HG03565 (cell line): ENCODE measurements around the gene PRMT3.
"Not testable (repeated sequence)": the region's sequence is repeated elsewhere in the genome, so short reads cannot be mapped to it uniquely, and the experiment has no call there.

ENCODE experiments used
- ATAC-seq: cut with Tn5 transposase; IDR thresholded peaks from one replicate; pipeline ENCODE4 v1.9.1; 2021; ENCODE audit warnings: mild to moderate bottlenecking, moderate library complexity; ENCODE audit not compliant: unreplicated experiment

The PRMT3 gene

GRCh38 chr11:20387261-20388095 is at the start of gene PRMT3:
Gene PRMT3, plus strand, starts transcription at chr11:20387716. Its CDS starts 31 bp downstream, at chr11:20387747.
- peak; percentile 68 for ATAC-seq

- ATAC-seq, result no peak
These were observed 45.0 kb upstream of the PRMT3 start for GRCh38 chr11:20342347-20343141.

DNA sequence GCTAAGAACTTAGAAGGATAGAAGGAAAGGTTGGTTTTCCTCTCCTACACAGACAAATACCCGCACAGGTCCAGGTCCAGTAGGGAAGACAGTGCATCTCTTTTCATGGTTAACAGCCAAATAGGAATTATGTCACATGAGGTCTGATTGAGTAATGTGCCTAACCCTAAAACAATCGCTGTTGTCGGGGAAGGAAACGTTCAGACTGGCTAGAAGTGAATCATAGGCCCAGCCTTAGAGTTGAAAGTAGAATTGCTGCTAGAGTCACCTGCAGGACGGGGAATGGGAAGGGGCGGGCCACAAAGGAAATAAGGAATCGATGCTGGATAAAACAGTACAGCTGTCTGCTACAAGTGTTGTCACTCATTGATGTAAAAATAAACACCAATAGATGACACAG is 36.4 kb upstream of the PRMT3 start:
- no peak for ATAC-seq

DNA sequence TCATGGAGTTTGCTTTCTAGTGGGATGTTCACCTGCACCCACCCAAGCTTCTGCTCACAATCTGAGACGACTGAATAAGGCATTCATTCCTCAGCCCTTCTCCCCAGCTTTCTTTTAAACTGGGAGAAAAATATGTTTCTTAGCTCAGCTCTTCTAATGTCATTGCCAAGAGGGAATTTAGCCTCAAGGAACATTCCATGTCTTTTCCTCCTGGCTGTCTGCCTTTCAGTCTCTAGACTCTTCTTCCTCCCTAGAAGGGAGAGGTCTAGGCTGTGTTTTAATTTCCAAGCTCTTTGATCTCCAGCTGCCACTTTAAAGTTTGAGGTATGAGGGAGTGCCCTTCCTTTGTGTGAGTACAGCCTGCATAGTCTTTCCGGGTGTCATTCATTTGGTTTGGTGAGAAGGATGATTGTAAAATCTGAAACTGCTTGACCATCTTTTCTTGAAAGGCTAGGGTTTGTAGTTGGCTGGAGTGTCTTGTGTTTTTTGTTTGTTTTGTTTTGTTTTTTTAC is 35.7 kb upstream of the PRMT3 start:
- no peak for ATAC-seq

GRCh38 chr11:20353829-20354434 is 33.6 kb upstream of the PRMT3 start:
- ATAC-seq, result no peak

- ATAC-seq, result peak; percentile 94
These were observed 32.0 kb upstream of the PRMT3 start for GRCh38 chr11:20355221-20356219.

DNA sequence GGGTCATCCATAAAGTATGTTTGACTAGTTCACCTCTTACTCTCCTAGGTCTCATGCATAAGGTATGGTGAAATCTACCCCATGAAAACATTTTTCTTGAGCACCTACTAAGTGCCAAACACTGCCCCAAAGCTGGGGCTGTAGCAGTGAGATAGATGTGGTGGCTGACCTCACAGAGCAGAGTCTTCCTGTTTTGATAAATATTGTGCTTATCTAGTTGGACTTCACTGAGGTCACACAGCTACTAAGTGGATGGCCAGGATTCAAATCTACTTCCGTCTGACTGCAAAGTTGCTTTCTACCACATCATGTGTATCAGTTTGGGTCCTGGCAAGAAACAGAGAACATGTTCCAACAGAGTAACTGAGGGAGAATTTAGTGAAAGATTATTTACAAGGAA is 30.4 kb upstream of the PRMT3 start:
- ATAC-seq, result no peak

- peak; percentile 39 for ATAC-seq
These were observed 26.9 kb upstream of the PRMT3 start for GRCh38 chr11:20360650-20361049.

DNA sequence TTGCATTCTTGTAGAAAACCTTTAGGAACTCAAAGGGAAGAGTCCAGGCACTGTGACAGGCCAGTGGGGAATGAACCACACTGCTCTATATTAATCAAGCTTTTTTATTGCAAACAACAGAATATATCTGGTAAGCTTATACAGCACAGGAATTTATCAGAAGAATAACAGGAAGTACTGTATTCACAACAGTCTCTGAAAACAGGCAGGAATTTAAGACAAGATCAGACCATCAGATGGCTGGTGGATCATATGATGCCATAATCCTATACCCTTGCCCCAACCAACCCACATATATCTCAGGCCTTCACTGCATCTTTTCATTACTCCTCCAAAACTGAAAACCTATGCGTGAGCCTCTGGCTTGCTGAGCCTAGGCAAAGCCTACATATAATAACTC is 25.0 kb upstream of the PRMT3 start:
- no peak for ATAC-seq

- ATAC-seq, result no peak
These were observed 24.4 kb upstream of the PRMT3 start for GRCh38 chr11:20363149-20363499.

DNA sequence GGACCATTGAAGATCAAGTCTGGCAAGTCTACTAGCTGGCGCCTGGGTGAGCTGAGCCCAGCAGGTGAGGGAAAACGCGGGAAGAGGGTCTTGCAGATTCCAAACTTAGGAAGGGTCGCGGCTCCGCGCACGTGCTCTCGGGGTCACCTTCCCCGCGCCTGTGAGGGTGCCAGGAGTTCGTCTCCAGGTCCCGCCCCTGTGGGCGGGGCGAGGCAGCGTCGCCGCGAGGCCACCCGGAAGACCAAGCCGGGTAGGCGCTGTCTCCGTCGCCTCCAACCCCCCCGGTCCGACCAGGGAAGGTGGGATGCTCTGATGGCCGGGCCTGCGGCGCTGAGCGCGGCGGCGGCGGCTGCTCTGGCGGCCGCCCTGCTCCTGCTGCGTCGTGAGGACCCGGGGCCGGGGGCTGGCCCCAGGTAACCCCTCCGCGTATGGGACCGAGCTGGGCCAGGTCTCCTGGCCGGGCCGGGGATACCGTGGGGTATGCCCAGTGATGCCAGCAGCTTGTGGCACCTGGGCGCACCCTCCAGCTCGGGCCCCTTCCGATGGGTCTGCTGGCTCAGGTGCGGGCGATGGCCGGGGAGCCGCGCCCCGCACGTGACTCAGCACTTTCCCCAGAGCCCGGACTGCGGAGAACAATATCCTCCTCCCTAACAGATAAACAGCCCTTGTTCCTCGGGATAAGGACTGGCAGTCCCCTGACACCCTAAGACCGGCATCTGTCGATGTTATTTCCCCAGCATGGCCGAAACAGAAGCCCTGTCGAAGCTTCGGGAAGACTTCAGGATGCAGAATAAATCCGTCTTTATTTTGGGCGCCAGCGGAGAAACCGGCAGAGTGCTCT is 23.8 kb upstream of the PRMT3 start, which contains the start of gene HTATIP2:
HTATIP2 (plus strand) TSS at position 215 of the 841 bp plus-strand sequence; CDS start at position 739, 524 bp downstream.
- peak; percentile 89 for ATAC-seq

- no peak for ATAC-seq
These were observed 23.1 kb upstream of the PRMT3 start for GRCh38 chr11:20364341-20364792.

GRCh38 chr11:20365465-20365864 is 22.1 kb upstream of the PRMT3 start:
- not testable (repeated sequence) for ATAC-seq

DNA sequence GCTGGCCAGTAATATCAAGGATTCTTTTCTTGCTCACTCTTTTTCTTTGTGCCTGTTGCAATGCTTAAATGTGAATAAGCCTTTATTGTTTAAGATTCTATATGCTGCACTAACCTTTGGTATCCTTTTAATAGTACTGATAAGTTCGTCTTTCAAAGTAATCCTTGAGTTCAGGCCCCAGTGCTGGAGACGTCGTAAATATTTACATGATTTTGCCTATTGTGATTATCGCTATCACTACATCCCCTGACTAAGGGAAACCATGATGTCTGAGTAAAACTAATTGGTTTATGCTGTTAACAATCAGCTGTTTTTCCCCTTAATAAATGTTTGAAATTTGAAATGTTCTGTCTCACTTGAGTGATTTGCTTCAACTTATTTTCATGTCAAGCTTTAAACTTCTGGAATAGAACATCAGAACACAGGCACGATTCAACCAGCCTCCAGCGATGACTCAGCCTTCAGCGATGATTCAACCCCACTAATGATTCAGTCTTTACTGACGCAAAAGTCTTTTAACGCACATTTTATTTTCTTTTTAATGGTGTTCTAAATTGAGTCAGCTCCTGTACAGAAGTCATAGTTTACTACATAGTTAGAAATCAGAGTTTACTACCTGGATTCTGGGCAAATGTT is 20.1 kb upstream of the PRMT3 start:
- ATAC-seq, result no peak

DNA sequence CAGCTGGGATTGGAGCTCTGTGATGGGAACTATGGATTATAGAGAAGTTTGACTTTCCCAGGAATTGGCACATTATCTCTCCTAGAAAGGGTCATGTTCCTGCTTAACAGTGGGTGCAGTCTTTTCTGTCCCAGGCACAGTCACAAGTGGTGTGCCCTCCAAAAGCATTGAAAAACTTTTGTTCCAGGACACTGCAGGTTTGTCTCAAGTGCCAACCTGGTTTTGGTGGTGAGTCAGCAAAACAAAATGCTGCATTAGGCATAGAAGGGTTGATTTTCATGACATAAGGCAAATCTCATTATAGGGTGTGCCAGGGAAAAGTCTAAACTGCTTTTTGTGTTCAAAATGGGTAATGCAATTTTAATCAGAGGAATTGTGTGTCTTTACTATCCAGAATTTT is 19.1 kb upstream of the PRMT3 start:
- ATAC-seq, result no peak

GRCh38 chr11:20369826-20370225 is 17.7 kb upstream of the PRMT3 start:
- ATAC-seq, result no peak

- no peak for ATAC-seq
These were observed 15.4 kb upstream of the PRMT3 start for GRCh38 chr11:20372081-20372626.

DNA sequence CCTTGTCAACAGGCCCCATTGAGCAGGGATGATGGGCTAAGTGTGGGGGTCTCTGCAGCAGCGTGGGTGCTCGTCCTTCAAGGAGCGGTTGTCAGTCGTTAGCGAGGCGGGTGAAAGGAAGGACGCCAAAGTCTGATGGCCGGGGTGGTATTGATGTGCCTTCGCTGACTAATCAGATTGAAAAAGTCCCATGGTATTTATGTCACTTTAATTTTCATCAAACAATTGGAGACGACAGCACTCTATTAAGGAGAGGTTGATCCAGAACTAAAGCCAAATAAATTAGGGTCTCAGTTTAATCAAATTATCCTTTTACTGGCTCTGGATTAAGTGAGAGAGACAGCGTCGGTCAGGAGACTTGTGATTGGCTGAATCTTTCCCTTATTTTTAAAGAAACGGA is 14.4 kb upstream of the PRMT3 start:
- no peak for ATAC-seq
